Measurements from ENCODE around the gene PPP1R16B.

GRCh38 chr20:38867062-38867359 is 61.5 kb downstream of the PPP1R16B start:
- TF ChIP-seq, protein P1, sequence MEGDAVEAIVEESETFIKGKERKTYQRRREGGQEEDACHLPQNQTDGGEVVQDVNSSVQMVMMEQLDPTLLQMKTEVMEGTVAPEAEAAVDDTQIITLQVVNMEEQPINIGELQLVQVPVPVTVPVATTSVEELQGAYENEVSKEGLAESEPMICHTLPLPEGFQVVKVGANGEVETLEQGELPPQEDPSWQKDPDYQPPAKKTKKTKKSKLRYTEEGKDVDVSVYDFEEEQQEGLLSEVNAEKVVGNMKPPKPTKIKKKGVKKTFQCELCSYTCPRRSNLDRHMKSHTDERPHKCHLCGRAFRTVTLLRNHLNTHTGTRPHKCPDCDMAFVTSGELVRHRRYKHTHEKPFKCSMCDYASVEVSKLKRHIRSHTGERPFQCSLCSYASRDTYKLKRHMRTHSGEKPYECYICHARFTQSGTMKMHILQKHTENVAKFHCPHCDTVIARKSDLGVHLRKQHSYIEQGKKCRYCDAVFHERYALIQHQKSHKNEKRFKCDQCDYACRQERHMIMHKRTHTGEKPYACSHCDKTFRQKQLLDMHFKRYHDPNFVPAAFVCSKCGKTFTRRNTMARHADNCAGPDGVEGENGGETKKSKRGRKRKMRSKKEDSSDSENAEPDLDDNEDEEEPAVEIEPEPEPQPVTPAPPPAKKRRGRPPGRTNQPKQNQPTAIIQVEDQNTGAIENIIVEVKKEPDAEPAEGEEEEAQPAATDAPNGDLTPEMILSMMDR (IDR thresholded peaks at IDR 0.05), result no peak
- TF ChIP-seq POLR2A (IDR thresholded peaks at IDR 0.05) (no peak), POLR2AphosphoS5 (IDR thresholded peaks at IDR 0.05) (no peak)

Measured in upper lobe of left lung (tissue), 4 donors.